GM21737 (cell line): ENCODE measurements around the gene PTK6.
"Not testable (repeated sequence)": the region's sequence is repeated elsewhere in the genome, so short reads cannot be mapped to it uniquely, and the experiment has no call there.

ENCODE experiments used
- ATAC-seq: cut with Tn5 transposase; IDR thresholded peaks from one replicate; pipeline ENCODE4 v1.9.1; 2021; ENCODE audit warnings: mild to moderate bottlenecking, moderate library complexity; ENCODE audit not compliant: unreplicated experiment

Gene PTK6

DNA sequence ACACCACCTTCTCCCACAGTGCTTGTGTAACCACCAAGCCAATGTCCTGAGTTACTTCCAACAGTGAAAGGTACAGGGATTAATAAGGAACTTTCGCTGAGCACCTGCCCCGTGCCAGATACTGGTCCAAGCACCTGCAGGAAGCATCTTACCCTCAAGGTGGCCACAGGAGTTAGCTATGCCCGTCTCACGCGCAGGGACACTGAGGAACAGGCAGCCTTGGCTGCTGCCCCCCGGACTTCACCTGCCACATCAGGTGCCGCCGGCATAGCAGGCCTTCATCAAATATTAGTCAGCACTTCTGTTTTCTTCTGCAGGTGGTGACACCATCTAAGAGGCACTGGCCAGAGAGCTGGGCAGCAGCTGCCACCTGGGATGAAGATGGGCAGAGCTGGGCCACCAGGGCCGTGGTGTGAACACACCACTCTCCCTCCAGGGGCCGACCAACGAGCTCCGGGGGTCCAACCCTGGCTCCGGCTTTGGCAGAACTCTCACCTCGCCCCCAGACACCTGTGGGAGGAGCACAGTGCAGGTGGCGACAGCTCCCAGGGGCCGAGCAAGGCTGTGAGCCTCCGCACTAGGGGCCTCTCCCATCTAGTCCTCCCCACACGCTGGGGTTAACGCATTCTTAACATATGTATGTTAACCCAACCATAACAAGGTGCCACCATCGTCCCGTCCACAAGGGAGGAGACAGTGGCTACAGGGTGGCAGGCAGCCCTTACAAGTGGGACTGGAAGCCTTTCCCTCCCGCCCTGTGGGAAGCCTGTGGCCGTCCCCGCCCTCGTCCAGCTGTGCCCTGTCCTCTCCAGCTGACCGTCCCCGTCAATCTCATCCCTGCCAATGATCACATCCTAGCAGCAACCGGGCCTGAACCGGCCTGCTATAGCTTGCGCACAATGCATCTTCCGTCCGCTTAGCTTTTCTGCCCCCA, 19.5 kb downstream of the PTK6 start:
- no peak for ATAC-seq

DNA sequence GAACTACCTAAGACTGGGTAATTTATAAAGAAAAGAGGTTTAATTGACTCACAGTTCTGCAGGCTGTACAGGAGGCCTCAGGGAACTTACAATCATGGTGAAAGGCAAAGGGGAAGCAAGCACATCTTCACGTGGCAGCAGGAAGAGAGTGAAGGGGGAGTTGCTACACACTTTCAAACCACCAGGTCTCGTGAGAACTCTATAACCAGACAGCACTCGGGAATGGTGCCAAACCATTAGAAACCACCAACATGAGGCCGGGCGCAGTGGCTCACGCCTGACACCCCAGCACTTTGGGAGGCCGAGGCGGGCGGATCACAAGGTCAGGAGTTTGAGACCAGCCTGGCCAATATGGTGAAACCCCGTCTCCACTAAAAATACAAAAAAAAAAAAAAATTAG, 22.7 kb downstream of the PTK6 start:
- ATAC-seq = not testable (repeated sequence)

DNA sequence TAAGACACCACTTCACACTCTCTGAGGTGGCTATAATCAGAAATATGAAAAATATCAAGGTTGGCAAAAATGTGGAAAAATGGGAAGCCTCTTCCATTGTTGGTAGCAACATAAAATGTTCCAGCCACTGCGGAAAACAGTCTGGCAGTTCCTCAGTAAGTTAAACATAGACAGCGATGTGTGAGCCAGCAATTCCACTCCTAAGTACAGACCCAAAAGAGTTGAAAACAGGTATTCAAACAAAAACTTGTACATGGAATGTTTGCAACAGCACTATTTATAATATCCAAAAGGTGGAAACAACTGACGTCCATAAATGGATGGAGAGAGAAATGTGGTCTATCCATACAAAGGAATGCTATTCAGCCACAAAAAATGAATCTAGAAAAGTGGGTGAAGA, 24.0 kb downstream of the PTK6 start:
- no peak for ATAC-seq

DNA sequence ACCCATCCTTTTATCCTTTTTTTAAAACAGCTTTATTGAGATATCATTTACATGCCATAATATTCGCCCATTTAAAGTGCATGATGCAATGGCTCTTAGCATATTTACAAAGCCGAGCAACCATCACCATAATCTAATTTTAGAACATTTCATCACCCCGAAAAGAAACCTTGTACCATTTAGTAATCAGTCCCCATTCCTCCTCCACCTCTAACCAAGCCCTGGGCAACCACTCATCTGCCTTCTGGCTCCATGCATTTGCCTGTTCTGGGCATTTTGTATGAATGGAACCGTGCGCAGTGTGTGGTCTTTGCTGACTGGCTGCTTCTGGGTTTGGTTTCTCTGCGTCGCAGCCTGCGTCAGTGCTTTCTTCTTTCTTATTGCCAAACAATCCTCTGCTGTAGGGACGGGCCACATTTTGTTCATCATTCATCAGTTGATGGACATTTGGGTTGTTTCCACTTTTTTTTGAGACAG, 28.1 kb downstream of the PTK6 start:
- no peak for ATAC-seq

DNA sequence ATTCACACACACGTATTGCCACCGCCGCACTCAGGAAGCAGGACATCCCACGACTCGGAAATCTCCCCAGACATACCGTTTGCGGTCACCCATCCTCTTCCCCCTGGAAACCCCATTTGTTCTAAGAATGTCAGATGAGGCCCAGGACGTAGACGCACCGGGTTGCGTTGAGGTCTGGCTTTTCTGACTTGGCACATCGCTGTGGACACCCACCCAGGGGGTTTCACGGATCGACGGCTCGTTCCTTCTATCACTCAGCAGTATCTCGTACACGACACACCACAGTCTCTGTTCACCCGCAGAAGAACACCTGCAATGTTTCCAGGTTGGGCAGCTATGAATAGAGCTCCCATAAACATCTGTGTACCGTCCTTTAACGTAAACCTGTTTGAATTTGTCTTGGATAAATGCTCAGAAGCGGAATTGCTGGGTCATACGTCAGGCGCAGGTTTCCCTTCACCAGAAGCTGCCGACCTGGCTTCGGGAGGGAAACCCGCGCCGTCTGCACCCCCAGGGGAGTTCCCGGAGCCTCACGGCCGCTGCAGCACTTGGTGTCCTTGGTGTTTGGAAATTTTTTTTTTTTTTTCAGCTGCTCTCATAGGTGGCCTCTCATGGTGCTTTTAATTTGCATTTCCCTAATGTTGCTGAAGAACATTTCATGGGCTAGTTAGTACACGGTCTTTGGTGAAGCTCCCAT, 29.0 kb downstream of the PTK6 start:
- ATAC-seq = no peak

DNA sequence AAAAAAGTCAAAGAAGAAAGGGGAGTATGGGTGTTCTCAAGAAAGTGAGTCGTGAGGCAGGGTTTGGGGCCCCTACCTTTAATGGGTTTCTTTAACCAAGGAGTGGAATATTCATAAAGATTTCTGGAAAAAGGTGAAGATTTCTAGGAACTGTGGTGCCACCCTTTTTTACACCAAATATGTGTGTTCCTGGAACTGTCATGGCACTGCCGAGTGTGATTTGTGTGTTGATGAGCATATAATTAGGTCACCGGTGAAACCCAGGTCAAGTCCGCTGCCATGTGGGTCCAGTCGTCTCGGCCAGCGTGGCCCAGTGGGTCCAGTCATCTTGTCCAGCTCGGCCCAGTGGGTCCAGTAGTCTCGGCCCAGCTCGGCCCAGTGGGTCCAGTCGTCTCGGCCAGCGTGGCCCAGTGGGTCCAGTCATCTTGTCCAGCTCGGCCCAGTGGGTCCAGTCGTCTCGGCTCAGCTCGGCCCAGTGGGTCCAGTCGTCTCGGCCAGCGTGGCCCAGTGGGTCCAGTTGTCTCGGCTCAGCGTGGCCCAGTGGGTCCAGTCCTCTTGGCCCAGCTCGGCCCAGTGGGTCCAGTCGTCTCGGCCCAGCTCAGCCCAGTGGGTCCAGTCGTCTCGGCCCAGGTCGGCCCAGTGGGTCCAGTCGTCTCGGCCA, 30.0 kb downstream of the PTK6 start:
- no peak for ATAC-seq

DNA sequence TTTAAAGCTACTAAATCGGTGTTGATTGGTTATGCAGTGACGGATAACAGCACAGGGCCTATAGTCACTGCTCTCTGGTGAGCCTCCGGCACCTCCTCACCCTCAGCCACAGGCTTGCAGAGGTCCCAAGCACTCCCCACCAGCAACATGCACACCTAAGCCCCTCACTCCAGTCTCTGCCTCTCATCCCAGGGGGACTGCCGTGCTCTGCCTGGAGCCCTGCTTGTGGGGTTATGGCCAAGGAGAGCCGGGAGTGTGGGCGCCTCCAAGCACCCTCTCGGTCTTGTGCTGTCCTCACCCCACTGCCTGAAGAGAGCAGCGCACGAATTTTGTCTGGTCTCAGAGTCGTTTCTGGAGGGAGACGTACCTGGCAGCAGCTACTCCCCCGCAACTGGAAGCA, 31.5 kb downstream of the PTK6 start:
- no peak for ATAC-seq

DNA sequence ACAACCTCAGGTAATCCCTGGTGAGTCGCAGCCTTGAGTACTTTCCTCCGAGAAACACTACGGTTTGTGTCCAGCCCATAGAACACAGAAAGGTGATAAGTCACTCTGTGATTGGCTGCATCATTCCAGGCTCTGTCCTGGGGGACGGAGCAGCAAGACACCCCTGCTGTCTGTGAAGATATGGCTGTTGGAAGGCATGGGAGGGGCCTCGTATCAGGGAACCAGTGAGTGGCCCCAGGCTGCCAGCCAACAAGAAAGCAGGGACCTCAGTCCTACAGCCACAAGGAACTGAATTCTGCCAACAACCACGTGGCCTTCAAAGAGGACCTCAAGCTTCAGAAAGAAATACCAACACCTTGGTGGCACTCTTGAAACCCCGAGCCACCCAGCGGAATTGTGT, 31.9 kb downstream of the PTK6 start:
- no peak for ATAC-seq

DNA sequence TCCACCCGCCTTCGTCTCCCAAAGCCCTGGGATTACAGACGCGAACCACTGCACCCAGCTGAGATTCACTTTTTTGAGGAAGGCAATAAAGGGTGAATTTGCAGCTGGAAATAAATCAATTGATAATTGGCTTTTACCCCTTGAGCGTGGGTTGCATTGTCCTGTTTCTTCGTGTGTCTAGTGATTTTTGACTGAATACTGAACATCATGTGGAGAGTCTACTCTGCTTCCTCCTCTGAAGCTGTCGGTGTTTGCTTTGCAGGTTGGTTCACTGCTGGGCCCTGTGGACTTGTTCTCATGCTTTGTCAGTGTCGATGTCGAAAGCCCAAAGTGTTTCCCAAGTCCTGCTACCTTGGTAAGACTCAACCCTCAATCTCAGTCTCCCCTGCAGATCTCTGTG, 32.5 kb downstream of the PTK6 start:
- no peak for ATAC-seq

DNA sequence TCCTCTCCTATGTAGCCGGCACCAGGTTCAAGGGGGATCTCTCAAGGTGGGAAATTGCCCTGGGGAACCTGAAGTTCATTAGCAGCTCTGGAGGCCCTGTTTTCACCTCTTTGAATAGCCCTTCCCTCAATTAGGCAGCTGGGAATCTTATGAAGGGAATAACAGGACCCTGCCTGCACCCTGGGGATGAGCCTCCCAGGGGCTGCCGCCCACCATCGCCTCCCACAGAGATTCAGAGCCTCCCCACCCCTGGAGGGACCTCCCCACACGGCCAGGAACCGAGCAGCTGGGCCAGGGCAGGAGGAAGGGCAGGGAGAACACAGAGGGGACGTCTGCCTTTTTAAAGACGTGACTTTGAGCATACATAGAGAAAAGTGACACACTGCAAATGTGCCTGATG, 33.7 kb downstream of the PTK6 start:
- no peak for ATAC-seq

DNA sequence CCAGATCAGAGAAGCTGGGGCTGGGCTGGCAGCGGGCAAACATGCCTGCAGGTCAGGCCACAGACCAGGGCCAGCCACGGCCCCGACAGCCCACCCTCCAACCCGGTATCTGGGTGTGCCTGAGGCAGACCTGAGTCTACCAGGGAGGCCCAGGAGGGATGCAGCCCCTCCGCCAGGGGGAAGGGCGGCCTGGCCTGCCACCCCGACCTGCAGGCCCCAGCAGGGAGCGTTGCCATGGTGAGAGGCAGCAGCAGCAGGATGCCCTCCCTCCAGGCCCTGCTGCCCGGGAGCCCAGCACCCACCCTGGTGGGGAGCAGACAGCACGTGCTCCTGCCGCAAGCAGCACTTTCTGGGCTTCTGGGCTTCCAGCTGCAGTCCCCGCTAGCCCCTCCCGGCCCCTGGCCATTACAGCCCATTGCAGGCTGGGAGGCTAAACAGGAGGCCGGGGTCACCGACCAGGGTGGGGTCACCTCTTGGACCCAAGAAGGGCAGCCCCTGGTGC, 34.5 kb downstream of the PTK6 start:
- no peak for ATAC-seq

DNA sequence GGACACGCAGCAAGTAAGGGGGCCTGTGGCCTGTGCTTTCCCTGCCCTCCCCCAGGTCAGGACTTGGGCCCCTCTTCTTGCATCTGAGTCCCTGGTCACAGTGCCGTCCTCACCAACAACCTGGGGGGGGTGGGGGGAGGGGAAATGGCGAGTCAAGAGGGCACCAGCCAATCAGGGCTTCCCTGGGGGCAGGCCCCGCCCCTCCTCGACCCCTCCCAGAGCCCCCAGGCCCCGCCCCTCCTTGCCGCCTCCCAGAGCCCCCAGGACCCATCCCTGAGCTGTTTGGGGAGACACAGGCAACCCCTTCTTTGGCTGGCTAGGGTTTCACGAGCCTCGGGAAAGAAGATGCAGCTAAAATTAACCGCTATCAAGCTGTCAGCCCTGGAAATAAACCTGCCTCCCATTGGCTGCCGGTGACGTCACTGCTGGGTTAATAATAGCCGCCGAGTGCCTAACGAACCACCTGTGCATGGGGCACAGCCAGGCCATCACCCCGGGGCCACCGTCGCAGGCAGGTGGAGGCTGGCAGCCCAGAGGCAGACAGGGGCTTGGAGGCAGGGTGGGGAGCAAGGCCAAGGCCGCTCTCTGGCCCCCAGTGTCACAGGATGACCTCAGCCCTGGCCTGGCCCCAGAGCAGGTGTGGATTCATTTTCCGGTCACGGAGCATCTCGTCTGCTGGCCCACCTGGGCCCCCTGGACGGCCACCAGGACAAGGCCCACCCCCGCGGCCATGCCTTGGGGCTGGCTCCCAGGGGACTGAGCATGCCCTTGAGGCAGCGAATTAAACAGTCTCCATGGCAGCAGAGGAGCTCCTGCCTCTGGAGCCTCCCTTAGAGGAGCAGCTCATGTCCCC, 35.1 kb downstream of the PTK6 start:
- no peak for ATAC-seq

DNA sequence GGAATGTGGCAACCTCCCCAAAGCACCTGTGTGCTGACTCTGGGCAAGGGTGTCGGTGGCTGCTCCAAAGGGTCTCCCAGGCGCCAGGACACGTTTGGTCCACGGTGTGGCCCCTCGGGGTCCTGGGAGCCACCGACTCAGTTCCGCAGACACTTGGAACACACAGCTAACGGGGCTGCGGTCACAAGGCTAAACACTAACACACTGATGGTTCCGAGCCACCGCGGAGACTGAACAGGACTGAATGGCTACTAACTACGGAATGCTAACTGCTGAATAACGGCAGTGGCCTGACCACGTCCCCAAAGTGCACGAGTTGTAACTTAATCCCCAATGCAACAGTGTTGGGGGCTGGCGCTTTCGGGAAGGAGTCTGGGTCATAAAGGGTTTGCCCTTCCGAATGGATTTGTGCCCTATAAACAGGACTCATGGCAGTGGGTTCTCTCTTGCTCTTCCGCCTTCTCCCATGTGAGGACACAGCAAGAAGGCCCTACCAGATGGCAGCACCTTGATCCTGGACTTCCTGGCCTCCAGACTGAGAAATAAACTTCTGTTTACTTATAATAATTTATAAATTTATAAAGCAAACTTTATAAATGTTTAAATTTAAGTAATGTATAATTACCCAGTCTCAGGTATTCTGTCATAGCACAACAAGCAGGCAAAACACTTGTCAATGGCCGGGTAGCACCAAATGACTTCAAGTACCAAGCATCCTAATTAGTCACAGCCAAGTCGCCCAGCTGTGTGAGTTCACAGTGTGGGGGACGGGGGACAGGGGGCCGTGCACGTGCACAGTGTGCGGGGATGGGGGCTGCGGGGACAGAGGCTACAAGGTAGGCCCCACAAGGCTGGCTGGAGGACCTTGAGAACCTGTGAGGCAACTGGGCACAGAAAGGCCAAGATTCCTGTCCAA, 36.0 kb downstream of the PTK6 start:
- no peak for ATAC-seq

DNA sequence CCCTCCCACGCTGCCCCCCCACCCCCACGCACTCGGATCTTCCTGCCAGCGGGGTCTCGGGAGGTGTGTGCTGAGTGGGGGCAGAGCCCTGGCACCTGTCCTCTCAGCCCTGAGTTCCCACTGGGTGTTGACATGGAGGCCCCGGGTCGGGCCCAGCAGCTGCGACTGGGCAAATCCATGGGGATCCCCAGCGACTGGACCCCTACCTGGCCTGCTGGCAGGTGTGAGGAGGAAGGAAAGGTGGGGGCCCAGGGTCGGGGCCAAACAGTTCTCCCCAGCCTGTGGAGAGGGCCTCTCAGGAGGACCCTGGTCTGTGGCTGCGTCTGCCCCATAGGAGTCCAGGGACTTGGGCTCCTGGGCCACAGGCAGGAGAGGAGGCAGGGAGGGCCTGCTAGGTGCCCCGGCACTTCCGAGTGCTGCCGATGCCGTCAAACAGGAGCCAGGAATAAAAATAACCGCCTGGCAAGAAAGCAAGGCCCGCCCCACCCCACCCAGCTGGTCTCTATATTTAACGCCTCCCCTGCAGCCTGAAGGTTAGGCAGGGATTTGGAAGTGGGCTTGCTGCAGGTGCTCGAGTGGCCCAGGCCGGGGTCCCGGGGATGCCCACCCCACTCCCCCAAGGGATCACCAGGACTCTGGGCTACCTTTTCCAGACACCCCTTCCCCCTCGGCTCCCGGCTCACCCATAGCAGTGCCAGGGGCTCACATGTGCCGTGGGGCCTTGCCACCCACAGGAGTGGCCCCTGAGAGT, 36.9 kb downstream of the PTK6 start:
- ATAC-seq = no peak

DNA sequence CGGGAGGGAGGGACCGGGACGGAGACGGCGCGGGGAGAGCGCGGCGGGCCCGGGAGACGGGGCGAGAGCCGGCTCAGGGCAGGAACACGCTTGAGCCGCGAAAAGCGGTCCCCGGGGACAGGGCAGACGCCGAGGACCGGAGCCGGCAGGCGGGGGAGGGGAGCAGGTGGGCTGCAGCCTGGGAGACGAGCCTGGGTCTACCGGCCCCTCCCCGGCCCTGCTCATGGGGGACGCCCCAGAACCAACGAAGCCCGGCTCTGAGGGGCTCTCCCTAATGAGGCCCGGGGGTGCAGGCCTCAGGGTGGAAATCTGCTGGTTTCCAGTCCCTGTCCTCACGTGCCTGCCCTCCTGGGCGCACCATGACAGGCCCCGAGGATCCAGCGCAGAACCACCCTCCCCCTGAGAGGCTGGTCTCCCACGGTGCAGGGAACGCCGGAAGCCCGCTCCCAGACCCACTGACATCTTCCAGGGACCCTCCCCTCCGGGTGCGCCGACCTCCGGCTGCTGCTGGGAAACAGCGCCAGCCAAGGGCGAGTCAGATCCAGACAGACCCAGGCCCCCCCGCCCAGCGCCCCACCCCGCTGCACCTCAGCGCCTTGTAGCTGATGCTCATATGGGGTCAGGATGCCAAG, 37.7 kb downstream of the PTK6 start:
- no peak for ATAC-seq

DNA sequence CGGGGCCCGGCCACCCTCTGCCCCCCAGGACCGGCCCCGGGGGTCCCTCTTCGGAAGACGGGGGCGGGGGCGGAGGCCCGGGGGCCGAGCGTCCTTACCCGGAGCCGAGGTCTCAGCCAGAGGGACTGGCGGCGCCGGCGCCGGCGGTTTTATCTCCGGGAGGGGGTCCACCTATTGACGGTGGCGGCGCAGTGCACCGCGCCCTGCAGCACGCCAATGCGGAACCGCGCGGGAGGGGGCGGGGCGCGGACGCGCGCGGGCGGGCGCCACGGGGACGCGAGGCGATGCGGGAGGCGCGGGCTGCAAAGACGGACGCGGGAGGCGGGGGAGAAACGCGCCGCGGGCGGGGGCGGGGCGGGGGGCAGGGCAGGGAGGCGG, 38.2 kb downstream of the PTK6 start, which contains the start of gene EEF1A2:
TSS of gene EEF1A2 (minus strand) at position 124 of the 378 bp plus-strand sequence. CDS start 1,320 bp downstream, outside the sequence.
- no peak for ATAC-seq

DNA sequence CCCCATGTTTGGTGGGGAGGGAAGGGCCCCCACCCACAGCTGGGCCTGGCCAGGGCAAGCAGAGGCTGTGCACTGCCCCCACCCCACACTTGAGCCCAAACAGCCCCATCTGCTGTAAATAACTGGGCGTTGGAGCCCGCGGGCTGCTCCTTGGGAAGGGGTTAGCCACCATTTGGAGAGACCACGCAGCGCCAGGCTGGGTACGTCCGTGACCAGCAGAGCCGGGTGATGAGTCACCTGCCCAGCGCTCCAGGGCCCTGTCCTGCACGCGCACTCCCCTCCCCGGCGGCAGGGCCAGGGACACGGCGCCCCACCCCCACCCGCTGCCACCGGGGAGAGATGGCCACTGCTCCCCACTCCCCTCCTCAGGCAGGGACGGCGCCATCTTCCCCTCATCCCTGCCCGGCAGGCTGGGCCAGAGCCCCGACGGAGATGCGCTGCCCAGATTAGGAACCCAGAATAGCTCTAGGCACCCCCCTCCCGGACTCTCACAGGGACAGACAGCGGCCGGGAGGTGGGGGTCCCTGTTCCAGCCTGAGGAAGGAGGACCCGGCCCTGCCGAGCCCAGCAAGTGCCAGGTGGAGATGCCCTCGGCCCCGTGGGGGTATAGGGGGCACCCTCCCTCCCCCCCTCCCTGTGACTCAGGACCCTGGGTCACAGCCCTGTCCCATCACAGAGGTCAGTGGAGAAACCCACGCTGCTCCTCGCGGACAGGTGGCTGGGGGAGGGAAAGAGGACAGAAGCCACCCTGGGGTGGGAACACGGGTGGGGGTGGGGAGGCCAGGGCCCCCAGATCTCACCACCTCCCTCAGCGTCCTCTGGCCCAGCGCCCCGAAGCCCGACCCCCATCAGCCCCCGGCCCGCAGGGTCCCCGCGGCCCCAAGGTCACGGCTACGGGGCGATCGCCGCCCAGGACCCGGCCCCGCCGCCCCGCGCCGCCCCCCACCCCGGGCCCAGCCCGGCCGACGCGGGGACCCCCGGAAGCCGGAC, 38.9 kb downstream of the PTK6 start:
- ATAC-seq = no peak
